NCI-H1105 treated with DMSO at 0.1 percent for 48 hours (cell line): ENCODE results near the gene WNT5A.

Experiments
- DNase-seq: peaks from one replicate; lab custom pipeline; 2025; lab: John Stamatoyannopoulos, UW

WNT5A gene

GRCh38 chr3:55446850-55447249 lies 40.3 kb downstream of the WNT5A start:
- peak; percentile 77 for DNase-seq

GRCh38 chr3:55445551-55445950 lies 41.6 kb downstream of the WNT5A start:
- no peak for DNase-seq

- DNase-seq = no peak
These were observed 43.8 kb downstream of the WNT5A start for GRCh38 chr3:55443346-55443745.

GRCh38 chr3:55442861-55443260 lies 44.2 kb downstream of the WNT5A start:
- DNase-seq = no peak

GRCh38 chr3:55441499-55441898 lies 45.6 kb downstream of the WNT5A start:
- no peak for DNase-seq

GRCh38 chr3:55440104-55440708 lies 46.9 kb downstream of the WNT5A start:
- DNase-seq = no peak

GRCh38 chr3:55439657-55440056 lies 47.4 kb downstream of the WNT5A start:
- no peak for DNase-seq

GRCh38 chr3:55436644-55437043 lies 50.5 kb downstream of the WNT5A start:
- DNase-seq = no peak

GRCh38 chr3:55435491-55435890 lies 51.6 kb downstream of the WNT5A start:
- DNase-seq = no peak

GRCh38 chr3:55434789-55435188 lies 52.3 kb downstream of the WNT5A start:
- no peak for DNase-seq

- DNase-seq = no peak
These were observed 56.1 kb downstream of the WNT5A start for GRCh38 chr3:55431041-55431440.

GRCh38 chr3:55427739-55428138 lies 59.4 kb downstream of the WNT5A start:
- no peak for DNase-seq

GRCh38 chr3:55426486-55426885 lies 60.6 kb downstream of the WNT5A start:
- no peak for DNase-seq

- no peak for DNase-seq
These were observed 63.3 kb downstream of the WNT5A start for GRCh38 chr3:55423782-55424181.

GRCh38 chr3:55417211-55417610 lies 69.9 kb downstream of the WNT5A start:
- no peak for DNase-seq

GRCh38 chr3:55416331-55416821 lies 70.7 kb downstream of the WNT5A start:
- peak; percentile 20 for DNase-seq
